Measurements from ENCODE around the gene EOLA1.
"Not testable (repeated sequence)": the region's sequence is repeated elsewhere in the genome, so short reads cannot be mapped to it uniquely, and the experiment has no call there.

EOLA1 gene

DNA sequence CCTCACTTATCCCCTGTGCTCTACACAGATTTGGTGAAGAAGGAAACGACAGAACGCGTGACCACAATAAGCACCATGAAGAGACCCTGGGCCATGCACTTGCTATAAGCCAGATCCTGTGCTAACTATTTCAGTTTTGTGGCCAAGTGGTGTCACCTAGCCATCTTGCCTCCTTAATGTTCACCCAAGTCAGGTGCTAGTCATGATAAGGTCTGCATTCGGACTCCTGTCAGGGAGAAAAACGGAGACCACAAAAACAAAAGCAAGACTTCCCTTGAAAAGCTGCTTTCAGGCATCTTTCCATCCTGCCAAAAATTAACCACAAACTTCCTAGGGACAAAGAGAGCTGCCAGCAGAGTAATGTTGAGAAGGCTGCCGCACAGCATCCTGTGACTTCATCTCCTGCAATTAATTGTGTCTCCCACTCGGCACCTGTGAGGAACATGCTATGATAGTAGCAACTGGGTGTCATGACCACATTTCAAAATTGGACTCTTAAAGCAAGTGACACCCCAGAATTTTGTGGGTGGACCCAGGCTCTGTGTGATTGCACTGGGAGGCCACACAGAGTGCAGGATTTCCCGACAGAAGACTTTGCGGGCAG is 26.9 kb upstream of the EOLA1 start:
- no peak for DNase-seq (ENCODE audit: low read depth in 3 of 3)

DNA sequence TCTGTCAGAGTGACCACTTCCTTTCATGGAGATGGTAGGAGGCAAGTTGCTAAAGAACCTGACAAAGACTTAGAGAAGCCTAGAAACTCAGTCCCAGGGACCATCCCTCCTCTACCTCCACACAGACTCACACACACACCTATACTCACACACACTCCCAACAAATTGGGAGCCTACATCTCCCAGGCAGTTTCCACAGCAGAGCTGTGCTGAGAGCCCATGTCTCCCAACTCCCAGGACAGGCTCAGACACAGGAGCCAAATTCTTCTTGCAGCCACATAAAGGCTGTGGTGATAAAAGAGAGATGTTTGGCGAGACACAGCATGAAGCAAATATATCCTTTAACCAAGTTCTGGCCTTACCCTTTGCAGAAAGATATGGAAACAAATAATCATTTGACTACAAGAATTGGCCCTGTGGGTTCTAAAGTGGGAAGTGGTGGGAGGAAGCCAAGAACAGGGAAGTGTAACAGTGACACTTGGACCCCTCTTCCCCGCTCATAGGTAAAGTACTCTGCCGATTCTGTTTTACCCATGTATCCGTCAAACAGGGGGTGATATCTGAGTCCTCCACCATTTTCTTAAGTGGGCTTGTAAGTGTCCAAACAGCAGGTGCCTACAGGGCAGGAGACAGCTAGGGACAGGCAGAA is 24.7 kb upstream of the EOLA1 start:
- DNase-seq (ENCODE audit: low read depth in 3 of 3), result no peak

DNA sequence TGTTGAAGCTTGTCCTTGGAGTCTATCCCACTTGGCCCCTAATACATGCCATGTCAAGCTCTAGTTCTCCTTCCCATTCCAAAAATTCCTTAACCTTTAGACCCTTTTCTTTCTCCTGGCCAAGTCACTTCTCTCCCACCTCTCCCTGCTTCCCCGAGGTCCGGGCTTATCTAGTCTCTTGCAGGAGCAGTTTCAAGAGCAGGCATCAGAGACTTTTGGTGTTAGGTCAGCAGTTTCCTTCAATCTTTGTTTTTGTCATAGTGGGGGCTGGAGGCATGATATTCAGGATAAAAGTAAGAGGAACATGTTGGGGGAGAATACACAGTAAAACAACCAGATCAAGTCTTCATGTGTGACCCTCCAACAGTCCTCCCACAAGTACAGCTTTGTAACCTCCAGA is 24.2 kb upstream of the EOLA1 start:
- DNase-seq (ENCODE audit: low read depth in 3 of 3), result no peak

DNA sequence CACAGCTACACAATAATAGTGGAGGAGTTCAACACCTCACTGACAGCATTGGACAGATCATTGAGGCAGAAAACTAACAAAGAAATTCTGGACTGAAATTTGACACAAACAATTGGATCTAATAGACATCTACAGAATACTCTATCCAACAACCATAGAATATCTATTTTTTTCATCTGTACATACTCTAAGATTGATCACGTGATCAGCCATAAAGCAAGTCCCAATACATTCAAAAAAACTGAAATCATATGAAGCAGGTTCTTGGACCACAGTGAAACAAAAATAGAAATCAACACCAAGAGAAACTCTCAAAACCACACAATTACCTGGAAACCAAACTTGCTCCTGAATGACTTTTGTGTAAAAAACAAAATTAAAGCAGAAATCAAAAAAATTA is 23.5 kb upstream of the EOLA1 start:
- DNase-seq (ENCODE audit: low read depth in 3 of 3), result no peak

DNA sequence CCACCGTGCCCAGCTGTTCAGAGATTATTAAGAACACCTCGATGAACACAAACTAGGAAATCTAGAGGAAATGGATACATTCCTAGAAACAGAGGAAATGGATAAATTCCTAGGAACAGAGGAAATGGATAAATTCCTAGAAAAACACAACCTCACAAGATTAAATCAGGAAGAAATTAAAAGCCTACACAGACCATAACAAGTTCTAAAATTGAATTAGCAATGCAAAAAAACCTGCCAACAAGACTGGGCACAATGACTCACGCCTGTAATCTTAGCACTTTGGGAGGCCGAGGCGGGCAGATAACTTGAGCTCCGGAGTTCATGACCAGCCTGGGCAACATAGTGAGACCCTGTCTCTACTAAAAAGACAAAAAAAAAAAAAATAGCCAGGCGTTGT is 22.6 kb upstream of the EOLA1 start:
- no peak for DNase-seq (ENCODE audit: low read depth in 3 of 3)

DNA sequence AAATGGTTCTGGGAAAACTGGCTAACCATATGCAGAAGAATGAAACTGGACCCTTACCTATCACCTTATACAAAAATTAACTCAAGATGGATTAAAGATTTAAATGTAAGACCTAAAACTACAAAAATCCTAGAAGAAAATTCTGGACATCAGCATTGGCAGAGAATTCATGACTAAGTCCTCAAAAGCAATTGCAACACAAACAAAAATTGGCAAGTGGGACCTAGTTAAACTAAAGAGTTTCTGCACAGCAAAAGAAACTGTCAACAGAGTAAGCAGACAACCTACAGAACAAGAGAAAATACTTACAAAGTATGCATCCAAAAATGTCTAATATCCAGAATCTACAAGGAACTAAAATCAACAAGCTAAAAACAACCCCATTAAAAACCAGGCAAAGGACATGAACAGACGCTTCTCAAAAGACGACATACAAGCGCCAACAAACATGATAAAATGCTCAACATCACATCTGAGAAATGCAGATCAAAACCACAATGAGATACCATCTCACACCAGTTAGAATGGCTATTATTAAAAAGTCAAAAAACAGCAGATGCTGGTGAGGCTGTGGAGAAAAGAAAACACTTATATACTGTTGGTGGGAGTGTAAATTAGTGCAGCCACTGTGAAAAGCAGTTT is 20.1 kb upstream of the EOLA1 start:
- DNase-seq (ENCODE audit: low read depth in 3 of 3), result not testable (repeated sequence)

DNA sequence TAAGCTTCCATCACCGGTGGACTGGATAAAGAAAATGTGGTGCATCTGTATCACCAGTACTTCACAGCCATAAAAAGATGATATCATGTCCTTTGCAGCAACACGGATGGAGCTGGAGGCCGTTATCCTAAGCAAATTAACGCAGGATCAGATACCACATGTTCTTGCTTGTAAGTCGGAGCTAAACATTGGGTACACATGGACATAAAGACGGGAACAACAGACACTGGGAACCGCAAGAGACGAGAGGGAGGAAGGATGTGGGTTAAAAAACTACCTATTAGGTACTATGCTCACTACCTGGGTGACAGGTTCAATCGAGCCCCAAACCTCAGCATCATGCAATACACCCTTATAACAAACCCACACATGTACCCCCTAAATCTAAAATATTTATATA is 19.4 kb upstream of the EOLA1 start:
- DNase-seq (ENCODE audit: low read depth in 3 of 3), result no peak

DNA sequence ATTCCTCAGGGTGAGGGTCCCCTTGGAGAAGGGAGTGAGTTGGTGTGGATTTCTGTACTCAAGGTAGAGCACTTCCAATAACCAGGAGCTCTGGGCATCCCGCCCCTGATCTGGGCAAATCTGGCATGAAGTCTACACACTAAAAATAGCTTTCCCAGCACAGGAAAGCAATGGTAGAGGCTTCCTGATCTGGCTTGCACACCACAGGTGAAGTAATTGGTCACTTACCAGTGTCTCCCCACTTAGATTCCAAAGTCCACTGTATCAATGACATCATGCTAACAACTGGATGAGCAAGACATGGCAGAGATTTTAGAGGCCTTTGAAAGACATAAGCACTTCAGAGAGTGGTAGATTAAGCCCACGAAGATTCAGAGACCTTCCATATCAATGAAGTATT is 17.9 kb upstream of the EOLA1 start:
- DNase-seq (ENCODE audit: low read depth in 3 of 3), result no peak

DNA sequence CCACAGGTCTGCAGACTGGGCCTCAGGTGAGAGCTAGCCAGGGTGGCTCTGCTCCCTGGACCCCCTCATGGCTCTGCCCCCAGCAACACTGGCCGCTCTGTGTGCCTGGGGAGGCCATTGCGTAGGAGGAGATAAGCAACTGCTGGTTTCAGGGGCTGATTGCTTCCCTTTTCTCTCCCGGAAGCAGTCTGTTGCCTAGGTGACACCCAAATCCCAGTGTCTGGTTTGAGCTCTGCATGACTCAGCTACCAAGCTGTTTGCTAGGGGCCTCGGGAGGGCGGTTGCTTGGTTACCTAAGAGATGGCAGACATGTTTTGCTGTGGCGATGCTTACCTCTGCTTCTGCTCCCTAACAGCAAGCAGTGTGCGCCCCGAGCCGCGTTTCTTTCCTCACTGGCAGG is 15.4 kb upstream of the EOLA1 start:
- DNase-seq (ENCODE audit: low read depth in 3 of 3), result peak in 2 of 3 experiments; percentile 25 to 38

DNA sequence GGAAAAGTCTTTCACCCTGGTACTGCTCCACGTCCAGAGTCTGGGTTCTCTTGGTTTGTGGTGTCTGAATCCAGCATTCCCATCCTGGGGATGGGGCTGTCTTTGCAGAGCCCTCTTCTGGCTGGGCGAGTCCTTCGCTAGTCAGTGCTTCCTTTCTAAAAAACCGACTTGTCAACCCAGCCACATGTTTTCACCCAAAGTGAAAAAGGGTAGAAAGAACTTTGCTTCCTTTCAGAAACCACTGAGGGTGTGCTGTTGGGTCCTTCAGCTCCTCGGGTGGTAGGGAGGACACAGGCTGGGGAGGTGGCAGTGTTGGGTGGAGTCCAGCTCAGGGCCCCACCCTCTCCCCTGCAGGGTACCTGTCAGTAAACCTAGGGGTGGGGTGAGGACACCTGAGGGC is 14.9 kb upstream of the EOLA1 start:
- not testable (repeated sequence) for DNase-seq (ENCODE audit: low read depth in 3 of 3)

DNA sequence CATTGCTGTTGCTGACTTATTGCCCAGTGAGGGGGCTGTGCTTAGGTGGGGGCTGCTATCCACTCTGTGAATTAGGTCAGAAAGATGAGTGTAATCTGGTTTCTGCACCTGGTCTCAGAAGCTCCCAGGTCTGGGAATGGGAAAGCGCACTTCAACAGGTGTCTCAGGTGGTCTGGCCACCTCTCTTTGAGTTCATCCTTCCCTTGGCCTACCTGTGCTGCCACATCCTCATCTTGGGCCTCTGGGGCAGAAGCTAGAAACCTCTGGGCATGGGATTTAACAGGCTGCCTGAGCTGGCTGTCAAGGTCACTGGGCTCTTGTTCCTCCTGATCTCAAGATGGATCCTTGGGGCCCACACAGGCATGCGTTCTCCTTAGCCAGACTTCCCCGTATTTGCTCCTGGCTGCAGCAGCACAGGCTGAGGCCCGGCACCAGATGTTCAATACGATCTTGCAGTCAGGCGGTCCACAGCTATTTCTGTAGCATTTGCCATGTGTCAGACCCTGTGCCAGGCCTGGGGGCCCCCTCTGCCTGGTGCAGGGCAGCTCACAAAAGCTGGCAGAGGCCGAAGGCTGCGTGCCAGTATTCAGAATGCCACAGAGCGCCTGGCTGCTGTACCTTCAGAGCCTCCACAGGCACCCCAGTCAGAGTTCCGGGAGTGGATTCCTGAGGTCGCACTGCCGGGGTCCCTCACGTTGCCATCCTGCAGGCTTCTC is 14.3 kb upstream of the EOLA1 start:
- not testable (repeated sequence) for DNase-seq (ENCODE audit: low read depth in 3 of 3)

DNA sequence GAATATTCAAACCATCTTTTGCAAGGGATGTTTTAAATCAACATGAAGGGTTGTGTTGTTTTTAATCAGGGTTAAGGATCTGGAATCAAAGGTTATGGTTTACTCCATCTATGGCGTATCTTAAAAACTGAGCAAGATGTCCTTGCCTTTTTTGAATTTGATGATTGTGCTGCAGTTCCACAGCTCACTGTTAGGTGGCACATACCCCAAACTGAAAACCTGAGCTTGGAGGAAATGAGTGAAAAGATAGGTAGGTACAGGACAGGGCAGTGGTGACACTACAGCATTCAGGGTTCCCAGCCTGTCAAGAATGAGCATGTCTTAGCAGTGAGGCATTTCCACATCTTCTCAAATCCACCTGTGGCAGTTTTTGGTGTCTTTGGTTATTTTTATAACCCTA is 13.1 kb upstream of the EOLA1 start:
- no peak for DNase-seq (ENCODE audit: low read depth in 3 of 3)

DNA sequence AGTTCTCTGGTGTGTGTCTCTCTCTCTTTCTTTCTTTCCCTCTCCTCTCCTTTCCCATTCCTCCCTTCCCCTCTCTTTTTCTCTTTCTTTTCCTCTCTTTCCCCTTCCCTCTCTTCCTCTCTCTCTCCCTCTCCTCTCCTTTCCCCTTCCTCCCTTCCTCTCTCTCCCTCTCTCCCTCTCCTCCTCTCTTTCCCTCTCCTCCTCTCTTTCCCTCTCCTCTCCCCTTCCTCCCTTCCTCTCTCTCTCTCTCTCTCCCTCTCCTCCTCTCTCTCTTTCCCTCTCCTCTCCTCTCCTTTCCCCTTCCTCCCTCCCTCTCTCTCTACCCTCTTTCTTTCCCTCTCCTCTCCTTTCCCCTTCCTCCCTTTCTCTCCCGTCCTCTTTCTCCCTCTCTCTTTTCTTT is 12.4 kb upstream of the EOLA1 start:
- no peak for DNase-seq (ENCODE audit: low read depth in 3 of 3)

DNA sequence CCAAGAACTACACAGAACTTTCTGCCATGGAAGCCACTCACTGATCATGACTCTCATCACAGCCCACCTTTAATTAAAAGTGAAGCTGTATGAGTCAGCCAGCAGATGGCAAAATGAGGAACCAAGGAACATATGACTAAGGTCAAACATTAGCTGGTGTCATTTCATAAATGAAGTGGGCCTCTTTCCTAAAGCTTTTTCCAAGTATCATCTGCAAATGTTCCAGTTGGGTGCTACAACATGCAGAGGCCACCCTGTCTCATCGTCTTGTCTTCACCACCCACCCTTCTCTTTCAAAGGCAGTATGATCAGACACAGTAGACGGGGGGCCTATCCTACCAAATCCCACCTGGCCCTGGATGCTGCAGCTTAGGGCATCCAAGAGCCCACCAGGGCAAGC is 9.2 kb upstream of the EOLA1 start:
- DNase-seq (ENCODE audit: low read depth in 3 of 3), result no peak

DNA sequence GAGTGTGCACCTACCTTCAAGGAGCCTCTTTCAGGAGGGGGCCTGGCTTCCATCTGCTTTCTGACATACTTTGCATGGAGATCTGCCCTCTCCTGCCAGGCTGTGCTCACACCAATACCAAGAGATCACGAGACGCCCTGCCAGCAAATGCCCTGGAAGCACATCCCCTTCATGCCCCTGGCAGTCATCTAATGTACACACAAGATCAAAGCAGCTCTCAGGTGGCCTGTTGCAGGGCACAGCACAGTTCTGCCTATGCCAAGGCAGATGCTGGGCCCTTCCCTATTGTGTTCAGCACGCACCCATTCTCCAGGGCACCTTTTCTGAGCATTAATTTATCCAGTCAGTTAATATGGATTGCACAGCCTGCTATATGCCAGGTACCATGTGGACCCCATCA is 7.9 kb upstream of the EOLA1 start:
- DNase-seq (ENCODE audit: low read depth in 3 of 3), result not testable (repeated sequence)

DNA sequence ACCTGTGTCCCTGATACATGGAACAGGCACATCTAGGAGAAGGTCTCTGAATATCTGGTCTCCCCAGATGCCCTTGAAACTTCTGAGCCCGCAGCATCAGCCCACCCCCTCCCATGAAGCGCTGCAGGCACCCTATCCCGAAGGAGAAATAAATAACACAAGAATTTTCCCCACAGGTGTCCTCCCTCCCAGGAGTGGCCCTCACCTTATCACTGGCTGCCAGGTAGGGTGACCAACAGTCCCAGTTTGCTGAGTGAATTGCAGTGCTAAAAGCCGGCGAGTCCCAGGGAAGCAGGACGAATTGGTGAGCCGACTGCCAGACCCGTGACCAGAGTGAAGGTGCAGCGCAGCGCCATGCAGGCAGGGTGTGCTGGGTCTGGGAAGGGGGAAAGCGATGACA is 6.8 kb upstream of the EOLA1 start:
- DNase-seq (ENCODE audit: low read depth in 3 of 3), result not testable (repeated sequence)

DNA sequence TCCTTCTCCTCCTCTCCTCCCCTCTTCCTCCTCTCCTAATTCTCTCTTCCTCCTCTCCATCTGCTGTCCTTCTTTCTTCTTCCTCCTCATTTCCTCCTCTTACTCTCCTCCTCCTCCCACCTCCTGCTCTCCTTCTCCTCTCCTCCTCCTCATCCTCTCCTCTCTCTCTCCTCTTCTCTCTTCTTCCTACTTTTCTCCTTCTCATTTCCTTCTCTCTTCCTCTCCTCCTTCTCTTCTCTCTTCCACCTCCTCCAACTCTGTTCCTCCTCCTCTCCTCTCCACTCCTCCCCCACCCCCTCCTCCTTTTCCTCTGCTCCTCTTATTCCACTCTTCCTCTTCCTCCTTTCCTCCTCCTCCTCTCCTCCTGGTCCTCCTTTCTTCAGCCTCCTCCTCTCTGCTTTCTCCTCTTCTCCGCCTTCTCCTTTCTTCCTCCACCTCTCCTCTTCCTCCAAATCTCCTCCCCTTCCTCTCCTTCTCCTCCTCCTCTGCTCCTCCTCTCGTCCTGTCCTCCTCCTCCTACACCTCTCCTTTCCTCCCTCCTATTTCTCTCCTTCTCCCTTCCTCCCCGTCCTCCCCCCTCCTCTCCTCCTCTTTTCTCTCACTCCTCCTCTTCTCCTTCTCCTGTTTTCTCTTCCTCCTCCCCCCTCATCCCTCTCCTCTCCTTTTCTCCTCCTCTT is 5.7 kb upstream of the EOLA1 start:
- not testable (repeated sequence) for DNase-seq (ENCODE audit: low read depth in 3 of 3)

DNA sequence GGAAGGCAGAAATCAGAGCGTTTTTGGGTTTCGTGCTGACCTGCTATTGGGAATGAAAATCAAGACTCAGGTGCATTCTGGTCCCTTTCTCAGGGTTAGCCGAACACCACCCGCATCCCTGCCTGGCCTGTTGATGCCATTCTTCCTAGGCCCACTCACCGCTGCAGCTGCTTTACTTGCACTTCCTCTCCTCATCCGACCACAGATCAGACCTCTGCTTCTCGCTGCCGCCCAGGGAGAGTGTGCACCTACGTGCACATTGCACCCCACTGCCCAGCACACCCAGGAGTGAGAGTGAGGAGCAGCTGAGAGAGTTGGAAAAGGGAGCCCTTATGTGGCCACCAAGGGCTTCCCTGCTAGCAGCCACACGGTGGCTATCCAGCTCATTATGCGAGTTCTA is 3.3 kb upstream of the EOLA1 start:
- DNase-seq (ENCODE audit: low read depth in 3 of 3), result not testable (repeated sequence)

DNA sequence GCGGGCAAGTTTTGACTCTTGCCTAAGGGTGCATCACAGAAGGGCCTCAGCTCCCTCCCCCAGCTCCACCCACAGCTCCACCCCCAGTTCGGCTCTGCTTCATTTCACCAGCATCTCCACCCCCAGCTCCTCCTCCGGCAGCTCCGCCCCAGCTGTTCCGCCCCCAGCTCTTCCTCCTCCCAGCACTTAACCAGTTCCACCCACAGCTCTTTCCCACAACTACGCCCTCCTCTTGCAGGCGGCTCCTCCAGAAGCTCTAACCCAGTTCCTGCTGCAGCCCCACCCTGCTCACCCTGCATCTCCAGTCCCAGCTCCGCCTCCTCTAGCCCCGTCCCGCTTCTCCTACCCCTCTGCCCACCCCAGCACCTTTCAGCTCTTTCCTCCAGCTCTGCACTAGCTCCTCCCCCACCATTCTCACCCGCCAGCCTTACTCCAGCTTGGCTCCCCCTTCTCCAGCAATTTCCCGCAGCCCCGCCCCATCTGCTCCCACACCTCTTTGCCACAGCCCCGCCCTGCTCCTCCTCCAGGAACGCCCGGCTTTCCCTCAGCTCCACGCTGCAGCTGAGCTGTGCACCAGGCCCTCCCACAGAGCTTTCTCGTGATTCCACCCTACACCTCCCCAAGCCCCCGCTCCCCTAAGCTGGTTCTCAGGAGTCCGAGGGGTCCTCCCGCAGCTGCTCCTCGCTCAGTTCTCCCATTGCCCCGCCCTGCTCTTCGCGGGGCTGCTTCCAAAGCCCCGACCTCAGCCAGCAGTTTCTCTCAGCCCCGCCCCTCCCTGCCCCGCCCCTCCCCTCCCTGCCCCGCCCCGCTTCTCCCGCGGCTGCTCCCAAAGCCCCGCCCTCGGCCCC is 1.3 kb upstream of the EOLA1 start:
- peak; percentile 53 to 80 (median 72) for DNase-seq (ENCODE audit: low read depth in 3 of 3)

DNA sequence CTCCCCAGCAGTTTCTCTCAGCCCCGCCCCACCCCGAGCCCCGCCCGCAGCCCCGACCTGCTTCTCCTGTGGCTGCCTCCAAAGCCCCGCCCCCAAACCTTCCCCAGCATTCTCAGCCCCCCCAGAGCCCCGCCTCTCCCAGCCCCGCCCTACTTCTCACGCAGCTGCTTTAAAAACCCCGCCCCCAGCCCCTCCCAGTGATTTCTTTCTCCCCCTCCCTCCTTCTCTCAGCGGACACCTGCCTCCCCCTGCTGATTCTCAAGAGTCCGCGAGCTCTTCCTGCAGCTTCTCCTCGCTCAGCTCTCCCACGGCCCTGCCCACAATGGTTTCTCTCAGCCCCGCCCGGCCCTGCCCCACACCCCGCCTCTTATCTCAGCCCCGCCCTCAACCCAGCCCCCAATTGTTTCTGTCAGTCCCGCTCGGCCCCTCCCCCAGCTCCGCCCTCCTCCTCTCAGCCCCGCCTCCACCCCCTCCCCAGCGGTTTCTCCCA is 636 bp upstream of the EOLA1 start:
- DNase-seq (ENCODE audit: low read depth in 3 of 3), result peak; percentile 81 to 86 (median 82)

DNA sequence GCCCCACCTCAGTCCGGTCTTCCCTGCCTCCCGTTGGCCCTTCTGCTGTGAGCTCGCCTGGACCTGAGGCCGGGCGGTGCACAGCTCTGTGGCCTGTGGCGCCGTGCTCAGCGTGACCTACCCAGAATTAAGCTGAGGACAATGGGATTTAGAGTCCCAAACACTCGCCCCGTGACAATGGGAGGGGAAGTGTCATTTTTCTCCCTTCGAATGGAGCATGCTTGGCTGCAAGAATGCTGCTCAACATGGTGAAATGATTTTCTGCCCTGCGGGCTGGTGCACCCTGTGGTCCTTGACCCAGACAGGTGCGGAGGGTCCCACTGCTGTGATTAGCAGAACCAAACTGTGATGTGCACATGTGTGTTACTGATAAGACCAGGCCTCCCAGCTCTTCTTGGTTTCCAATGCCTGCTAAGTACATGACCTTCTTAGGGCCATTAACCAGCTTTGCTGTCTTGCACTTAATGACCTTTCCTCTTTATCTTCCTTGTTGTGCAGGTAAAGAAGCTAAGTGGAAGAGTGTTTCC is 772 bp downstream of the EOLA1 start:
- no peak for DNase-seq (ENCODE audit: low read depth in 3 of 3)
